Panc1 (cell line): ENCODE results near the gene CRK. TPM values are rescaled to one million over a fixed set of nuclear protein-coding genes. Genes with fewer than 3 reads are reported as not detected.

Experiments used
- ATAC-seq: fragments of 200-7000 bp; cut with Tn5 transposase; 2 replicates; pipeline ENCODE4 v1.9.1; 2020; ENCODE audit warnings: mild to moderate bottlenecking, moderate library complexity
- BruUV-seq: library from RNA; stranded (reverse); fragments of 400-500 nt; replicated peaks from 2 replicates; lab custom pipeline; 2021; lab: Mats Ljungman, UMichigan
- CTCF ChIA-PET: fragments of 300-600 bp; sonication (Branson Sonifier 250); formaldehyde crosslinking; loops from one replicate; lab custom pipeline; 2022; ENCODE audit warnings: antibody characterized with exemption; lab: Charles Lee
- POLR2A ChIA-PET: fragments of 300-600 bp; sonication (Branson Sonifier 250); formaldehyde crosslinking; loops from one replicate; lab custom pipeline; 2022; ENCODE audit warnings: antibody characterized with exemption; lab: Charles Lee
- DNase-seq: peaks from one replicate; pipeline ENCODE4 v3.0.0-alpha.2; 2010; ENCODE audit warnings: low read depth, low spot score
- H3K27ac ChIP-seq: 2 replicates; pipeline ENCODE4 v1.5.1; 2011; ENCODE audit warnings: mild to moderate bottlenecking, low read length, inconsistent platforms
- H3K27me3 ChIP-seq: fragments of 200-500 bp; sonication (Bioruptor generic); 2 replicates; pipeline ENCODE4 v1.6.0; 2014; ENCODE audit warnings: low read length, inconsistent platforms; ENCODE audit not compliant: control insufficient read depth, insufficient read depth
- H3K36me3 ChIP-seq: fragments of 200-500 bp; sonication (Bioruptor generic); 2 replicates; pipeline ENCODE4 v1.5.1; 2014; ENCODE audit warnings: inconsistent platforms, mild to moderate bottlenecking, low read length, moderate library complexity; ENCODE audit not compliant: control insufficient read depth, insufficient read depth
- H3K4me1 ChIP-seq: 2 replicates; pipeline ENCODE4 v1.5.1; 2011; ENCODE audit warnings: inconsistent platforms, mild to moderate bottlenecking, low read length, moderate library complexity; ENCODE audit not compliant: control insufficient read depth, insufficient read depth
- H3K4me3 ChIP-seq, 2 experiments: 2 replicates each; pipeline ENCODE4 v1.5.1; 2011 to 2012; ENCODE audit warnings: low read depth in 2 of 2, low read length in 2 of 2, mild to moderate bottlenecking in 2 of 2, inconsistent platforms in 1 of 2, moderate library complexity in 1 of 2
- H3K9me3 ChIP-seq: fragments of 200-500 bp; sonication (Bioruptor generic); 2 replicates; pipeline ENCODE4 v1.5.1; 2014; ENCODE audit warnings: low read depth, mild to moderate bottlenecking, inconsistent platforms, low read length, moderate library complexity; ENCODE audit not compliant: control insufficient read depth, insufficient read depth
- CTCF ChIP-seq: fragments of 450-650 bp; IDR thresholded peaks from 2 replicates; pipeline ENCODE4 v1.5.1; 2017; ENCODE audit warnings: mild to moderate bottlenecking
- POLR2AphosphoS5 ChIP-seq: IDR thresholded peaks from 2 replicates; pipeline ENCODE4 v1.6.1; 2012; ENCODE audit warnings: mild to moderate bottlenecking, low read depth, low read length, moderate library complexity
- REST ChIP-seq, 2 experiments: IDR thresholded peaks; 2 replicates each; pipeline ENCODE4 v1.6.1; 2011 to 2012; ENCODE audit warnings: low read depth in 2 of 2, control low read depth in 1 of 2, low read length in 1 of 2, mild to moderate bottlenecking in 1 of 2, moderate library complexity in 1 of 2; ENCODE audit not compliant: insufficient read depth in 1 of 2
- SIN3A ChIP-seq: IDR thresholded peaks from 2 replicates; pipeline ENCODE4 v1.6.1; 2012; ENCODE audit warnings: low read depth, mild to moderate bottlenecking, low read length, moderate library complexity, borderline replicate concordance; ENCODE audit not compliant: insufficient read depth
- TCF7L2 ChIP-seq: IDR thresholded peaks from 2 replicates; pipeline ENCODE4 v1.6.1; 2011; ENCODE audit warnings: mild to moderate bottlenecking, low read depth, low read length, inconsistent platforms
- in situ Hi-C: cut with HindIII; loops from 2 replicates; pipeline ENCODE4 v1.10.0; 2016; ENCODE audit warnings: low sequenced_read_pairs, low pct_unique_long_range_greater_than_20kb
- intact Hi-C: fragments of 100-400 bp; cut with micrococcal nuclease; formaldehyde crosslinking; loops from one replicate; pipeline ENCODE4 v1.10.0; 2022; ENCODE audit not compliant: unreplicated experiment
- total RNA-seq: library from RNA; stranded (reverse); gene quantifications from one replicate; pipeline ENCODE4 v1.2.1, GENCODE V29; 2021; ENCODE audit not compliant: unreplicated experiment

The CRK gene
- total RNA-seq, 1 experiment from 2014 or later: 67.0 TPM

GRCh38 chr17:1447052-1447451, 9.0 kb downstream of the CRK start:
- BruUV-seq: TSS peak; percentile 29

GRCh38 chr17:1446201-1446600, 9.8 kb downstream of the CRK start:
- CTCF ChIA-PET: no interaction called here
- in situ Hi-C loops: no loop called here
- no peak overlapping the region for H3K27ac ChIP-seq

More at GRCh38 chr17:1447052-1447451, 9.0 kb downstream of the CRK start:
- no peak overlapping the region for H3K27ac ChIP-seq
- no peak for ATAC-seq
- intact Hi-C loops: no loop called here
- TF ChIP-seq CTCF (no peak), SIN3A (no peak), POLR2AphosphoS5 (no peak), TCF7L2 (no peak), REST (IDR thresholded peaks at IDR 0.05; ENCODE audit: insufficient read depth in 1 of 2, low read depth in 2 of 2, low read length in 1 of 2) (no peak)
- in situ Hi-C loops: no loop called here
- no peak for DNase-seq
- H3K4me1 ChIP-seq: peaks cover 10% of the 10 kb centered on the region; the same call in 1 of the 2 replicates
- no peak overlapping the region for H3K4me3 ChIP-seq
- H3K36me3 ChIP-seq: no peaks in the 10 kb centered on the region; the same call in 1 of the 2 replicates
- no peaks in the 10 kb centered on the region for H3K27me3 ChIP-seq
- no peaks in the 10 kb centered on the region for H3K9me3 ChIP-seq
- ChIA-PET CTCF (no interaction called here), POLR2A (no interaction called here)

More at GRCh38 chr17:1446201-1446600, 9.8 kb downstream of the CRK start:
- intact Hi-C loops: no loop called here
- Histone ChIP-seq H3K27me3 (no peaks in the 10 kb centered on the region), H3K4me1 (0 out of 2 replicates have a peak, but pooled peaks cover 8% of the 10 kb centered on the region), H3K9me3 (no peaks in the 10 kb centered on the region), H3K4me3 (no peak overlapping the region), H3K36me3 (no peaks in the 10 kb centered on the region)
- ATAC-seq (no peak), DNase-seq (no peak)
- BruUV-seq: no TSS peak
- POLR2A ChIA-PET: no interaction called here
- TF ChIP-seq CTCF (no peak), SIN3A (no peak), POLR2AphosphoS5 (no peak), REST (IDR thresholded peaks at IDR 0.05; ENCODE audit: insufficient read depth in 1 of 2, low read depth in 2 of 2, low read length in 1 of 2) (no peak), TCF7L2 (no peak)
